ENCODE measurements around the gene C8B.

Gene C8B

DNA sequence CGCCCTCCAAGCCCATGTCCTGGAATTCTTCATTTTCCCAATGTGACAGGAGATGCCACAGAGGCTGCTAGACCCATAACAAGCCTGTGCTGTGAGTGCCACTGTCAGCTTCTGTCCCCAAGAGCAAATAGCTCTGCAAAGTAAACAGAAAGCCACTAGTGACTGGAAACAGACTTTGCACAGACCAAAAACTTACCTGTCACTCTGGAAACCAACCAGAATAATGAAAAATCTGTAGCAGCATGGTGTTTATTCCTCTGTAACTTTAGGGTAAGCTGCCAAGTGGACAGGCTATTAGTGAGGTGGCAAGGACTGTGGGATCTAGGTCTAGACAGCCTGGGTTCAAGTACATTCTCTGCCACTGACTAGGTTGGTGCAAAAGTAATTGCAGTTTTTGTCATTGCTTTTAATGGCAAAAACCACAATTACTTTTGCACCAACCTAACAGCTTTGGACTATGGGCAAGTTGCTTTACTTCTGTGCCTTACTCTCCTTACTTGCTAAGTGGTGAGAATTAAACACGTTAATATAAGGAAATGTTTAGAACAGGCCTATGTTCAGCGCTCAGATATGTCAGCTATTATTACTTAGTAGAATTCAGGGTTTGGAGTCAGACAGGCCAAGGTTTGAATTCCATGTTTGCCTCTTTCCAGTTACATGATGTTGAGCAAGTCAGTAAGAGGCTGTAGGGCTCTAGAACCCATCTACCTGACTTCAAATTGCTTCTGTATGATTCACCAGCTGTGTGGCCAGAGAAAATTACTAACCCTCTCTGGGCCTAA lies at the start of gene C8B:
TSS of gene C8B (minus strand) at position 100 of the 782 bp plus-strand sequence. CDS start at position 33, 67 bp downstream.
- DNase-seq, result no peak

DNA sequence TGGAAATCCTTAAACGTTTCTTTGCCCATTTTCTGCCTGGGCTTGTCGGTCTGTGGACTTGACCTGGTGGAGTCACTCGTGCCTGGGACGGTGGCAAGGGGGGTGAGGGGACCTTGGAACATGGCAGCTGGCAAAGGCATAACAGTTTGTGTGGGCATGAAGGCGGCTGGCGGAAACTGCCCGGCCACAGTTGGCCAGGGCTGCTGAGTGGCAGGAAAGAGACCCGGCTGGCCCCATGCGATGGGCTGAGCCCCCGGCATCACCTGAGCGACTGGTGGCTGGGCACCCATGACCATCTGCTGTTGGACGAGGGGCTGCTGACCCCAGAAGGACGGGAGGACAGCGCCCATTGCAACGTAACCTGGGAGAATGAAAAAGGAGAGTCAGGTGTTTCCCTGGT lies 49.3 kb upstream of the C8B start:
- DNase-seq, result no peak

DNA sequence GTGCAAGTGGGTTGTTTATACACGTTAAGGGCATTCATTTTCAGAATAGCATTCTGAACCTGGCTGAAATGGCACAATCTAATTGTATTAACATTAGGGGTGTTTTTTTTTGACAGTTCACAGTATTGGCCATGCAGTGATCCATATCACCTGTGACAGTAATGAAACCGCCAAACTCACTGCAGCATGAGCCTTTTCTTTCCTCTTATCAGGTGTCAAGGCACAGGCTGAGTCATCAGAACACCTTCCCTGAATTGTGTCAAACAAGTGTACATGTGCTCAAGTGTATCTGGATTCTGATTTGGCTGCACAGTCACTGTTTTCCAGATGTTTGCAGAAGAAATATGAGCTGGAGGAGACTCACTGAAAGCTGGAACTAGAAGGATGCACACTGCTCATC lies 47.7 kb upstream of the C8B start:
- no peak for DNase-seq

DNA sequence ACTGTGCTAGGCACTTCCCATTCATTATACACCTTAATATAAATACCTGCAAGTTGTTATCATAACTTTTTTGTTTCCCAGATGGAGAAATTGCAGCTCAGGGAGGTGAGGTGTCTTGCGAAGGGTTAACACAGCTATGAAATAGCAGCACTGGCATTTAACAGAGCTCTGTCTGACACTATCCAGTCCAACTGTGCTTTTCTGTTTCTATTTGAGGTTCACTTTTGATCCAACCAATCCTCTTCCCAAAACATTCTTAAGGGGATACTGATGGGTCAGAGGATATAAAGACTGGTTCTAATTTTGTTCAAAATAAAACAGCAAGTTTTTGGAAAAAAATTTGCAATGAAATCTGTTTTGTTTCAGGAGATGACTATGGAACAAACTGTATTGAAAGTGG lies 46.5 kb upstream of the C8B start:
- DNase-seq, result no peak

DNA sequence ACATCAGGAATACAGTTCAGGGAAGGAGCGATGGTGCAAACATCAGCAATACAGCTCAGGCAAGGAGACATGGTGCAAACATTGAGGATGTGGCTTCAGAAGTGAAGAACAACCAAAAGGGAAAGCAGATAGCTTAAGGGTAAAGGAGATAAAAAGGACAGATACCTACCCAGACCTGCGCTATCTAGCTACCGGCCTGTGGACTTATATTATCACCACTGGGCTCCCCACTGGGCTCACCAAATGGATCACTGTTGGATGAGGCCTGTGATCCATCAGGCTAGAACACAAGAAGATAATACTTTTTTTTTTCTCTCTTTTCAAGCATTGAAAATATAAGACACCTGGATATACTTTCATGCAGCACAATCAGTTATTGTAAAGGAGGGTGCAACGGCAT lies 44.7 kb upstream of the C8B start:
- DNase-seq, result no peak

DNA sequence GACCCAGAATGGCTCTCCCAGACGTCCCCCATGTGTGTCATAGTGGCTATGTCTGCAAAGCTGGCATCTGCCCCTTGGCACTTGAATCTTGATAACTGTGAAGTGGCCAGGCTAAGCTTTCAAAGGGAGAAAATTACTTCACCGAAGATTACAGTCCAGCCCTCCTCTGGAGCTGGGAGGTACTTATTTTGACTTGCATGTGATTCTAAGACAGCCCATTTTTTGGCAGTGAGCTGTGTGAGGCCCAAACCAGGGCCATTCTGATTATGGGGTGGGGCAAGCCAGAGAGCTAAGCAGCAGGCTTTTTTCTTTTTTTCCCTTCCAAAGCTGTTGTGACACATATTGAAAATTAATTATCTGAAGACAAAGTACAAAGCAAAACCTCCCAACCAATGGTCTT lies 42.1 kb upstream of the C8B start:
- no peak for DNase-seq

DNA sequence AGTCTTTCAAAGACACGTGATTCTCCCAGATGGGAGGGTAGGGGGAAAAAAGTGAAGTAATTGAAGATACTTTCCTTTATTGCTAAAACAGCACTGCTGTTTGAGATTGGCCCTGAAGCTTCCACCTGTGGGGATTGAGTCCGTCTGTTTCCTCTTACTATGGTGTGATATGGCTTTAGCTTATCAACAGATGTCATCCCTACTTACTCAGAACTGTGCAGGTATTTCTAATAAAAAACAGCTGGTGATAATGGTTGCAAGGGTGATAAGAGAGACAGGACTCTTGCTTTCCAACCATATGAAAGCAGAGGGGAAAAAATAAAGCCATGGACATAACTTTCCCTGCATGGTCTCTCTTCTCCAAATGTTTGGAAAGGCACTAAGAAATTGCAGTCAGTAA lies 41.7 kb upstream of the C8B start:
- no peak for DNase-seq

DNA sequence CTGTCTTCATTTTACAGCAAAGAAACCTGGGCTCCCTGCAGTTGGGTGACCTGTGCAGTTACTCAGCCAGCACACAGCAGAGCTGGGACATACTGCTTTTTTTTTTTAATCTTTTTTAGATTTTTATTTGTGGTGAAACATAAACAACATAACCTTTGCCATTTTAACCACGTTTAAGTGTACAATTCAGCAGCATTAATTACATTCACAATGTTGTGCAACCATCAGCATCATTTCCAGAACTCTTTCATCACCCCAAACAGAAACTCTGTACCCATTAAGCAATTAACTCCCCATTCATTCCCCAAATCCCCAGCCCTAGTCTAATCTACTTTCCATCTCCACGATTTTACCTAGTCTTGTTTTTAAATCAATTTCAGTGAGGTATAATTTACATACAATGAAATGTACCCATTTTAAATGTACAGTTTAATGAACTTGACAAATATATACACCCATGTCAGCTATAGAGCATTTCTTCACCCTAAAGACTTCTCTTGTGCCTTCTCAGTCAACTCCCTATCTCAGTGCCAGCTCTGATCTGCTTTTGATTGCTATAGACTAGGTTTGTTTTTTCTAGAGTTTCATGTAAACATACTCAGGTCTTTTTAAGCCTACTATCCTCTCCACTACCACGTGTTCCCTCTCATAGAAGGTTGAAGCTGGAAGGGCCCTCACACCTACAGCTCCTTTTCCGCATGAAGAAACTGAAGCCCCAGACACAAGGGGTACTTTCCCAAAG lies 37.8 kb upstream of the C8B start:
- no peak for DNase-seq

DNA sequence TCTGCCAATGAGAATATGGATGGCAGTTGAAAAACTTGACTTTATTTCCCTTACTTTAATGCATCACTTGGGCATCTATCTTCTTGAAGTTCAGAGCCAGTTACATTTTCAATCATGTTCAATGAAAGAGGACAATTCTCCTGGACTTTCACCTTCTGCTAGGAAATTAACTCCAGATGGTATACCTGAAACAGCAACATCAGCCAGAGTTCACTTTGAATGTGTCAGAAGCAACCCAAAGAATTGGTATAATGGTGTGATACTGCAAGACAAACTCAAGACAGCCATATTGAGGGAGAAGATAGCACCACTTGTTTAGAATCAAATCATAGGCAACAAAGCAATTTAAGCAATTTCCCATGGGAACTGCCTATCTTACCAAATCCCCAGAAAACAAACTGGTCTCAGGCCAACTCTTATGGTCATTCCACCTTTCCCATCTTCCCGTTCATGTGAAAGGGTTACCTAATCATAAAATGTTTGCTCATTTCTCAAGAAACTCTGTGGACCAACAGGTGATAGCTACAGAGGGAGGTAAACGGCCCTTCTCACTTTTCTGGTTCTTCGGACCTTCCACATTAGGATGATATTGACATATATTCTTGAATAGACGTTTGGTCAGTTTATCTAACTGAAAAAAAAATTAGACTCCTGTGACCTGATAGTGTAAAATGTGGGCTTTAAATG lies 29.7 kb upstream of the C8B start:
- no peak for DNase-seq

DNA sequence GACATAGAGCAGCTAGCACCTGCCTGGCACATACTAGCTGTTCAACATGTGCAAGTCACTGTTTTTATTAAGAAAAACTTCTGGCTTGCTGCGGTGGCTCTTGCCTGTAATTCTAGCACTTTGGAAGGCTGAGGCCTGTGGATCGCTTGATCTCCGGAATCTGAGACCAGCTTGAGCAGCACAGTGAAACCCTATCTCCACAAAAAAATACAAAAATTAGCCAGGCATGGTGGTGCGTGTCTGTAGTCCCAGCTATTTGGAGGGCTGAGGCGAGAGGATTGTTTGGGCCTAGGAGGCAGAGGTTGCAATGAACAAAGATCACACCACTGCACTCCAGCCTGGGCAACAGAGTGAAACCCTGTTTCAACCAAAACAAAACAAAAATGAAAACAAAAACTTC lies 27.7 kb upstream of the C8B start:
- DNase-seq, result no peak

DNA sequence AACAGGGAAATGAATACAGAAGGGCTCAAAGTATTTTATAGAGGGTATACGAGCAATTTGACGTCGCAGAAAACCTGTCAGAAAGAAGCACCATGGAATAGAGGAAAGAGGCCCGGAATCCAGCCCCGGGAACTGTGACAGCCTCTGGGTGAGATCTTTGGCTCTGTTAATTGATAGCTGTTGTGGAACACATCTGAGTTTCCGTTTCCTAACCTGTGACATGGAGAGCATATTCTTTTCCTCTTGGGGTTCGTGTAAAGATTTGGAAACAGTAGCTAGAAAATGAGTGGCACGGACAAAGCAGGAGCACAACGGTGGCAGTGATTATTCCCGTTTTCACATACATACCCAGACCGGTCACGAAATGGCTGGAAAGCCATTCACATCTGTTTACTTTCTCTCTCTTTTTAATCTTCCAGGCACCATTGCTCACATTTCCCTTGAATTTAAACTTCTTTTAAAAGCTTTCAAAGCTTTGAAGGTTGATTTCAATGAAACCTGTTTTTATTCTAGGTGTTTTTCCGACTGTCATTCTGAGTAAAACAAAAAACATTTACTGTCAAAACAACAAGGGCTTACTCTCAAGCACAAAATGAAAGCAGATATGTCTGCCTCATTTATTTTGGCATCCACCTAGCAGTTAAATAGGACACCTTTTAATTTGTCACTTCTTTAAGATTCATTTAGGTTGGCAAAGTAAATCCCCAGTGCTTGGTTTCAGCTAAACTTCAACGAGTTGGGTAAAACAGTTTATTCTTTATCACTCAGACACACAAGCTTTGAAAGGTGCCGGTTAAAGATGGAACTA lies 26.7 kb upstream of the C8B start:
- no peak for DNase-seq

DNA sequence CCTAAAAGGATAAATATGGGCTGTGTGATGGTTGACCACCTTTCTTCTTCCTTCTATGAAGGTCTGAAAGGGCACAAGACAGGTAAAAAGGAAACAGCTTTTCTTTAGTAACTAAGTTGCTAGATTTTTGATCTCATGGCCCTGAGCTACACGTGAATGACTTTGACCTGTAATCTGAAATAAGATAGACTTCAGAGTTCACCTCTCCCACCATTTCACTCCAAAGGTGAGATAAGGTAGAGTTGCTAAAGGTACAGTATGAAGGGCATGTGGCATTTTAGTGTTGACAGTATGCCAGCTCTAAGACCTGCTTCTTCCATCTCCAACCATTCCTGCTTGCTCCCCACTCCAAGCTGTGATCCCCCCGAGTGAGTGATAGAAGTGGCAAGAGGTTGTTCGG lies 25.8 kb upstream of the C8B start:
- DNase-seq, result no peak

DNA sequence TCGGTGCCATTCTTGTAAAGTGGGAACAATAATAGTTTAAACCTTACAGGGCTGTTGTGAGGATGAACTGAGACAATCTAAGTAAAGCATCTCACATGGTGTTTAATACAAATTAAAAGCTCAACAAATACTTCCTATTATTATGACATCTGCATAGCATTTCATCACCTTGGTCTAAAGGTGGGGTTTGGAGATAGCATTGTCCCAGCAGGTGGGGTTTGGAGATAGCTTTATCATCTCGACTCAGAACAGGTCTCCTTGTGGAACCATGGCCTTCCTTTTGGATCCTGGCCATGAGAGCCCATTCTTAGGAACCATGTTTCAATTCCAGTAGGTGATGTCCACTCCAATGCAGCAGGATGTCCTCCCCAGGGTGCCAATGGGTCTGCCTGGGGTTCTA lies 20.6 kb upstream of the C8B start:
- DNase-seq, result no peak

DNA sequence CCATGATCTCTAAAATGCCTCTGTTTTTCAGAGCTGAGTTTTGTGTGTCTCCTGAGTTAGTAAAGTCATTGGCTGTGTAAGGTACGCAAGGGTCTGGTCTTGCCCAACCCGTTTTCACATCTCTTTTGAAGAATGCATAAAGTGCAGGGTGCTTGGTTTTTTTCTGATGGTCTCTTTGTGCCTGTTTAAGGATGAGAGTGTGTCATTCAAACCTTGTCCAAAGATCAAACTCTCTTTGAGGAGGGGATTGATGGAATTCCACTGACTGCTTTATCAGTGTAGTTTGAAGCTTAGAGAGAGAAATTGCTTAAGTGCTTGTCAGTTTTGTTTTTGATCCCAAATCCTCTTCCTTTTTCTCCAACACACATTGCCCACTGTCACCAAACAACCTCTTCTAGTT lies 20.0 kb upstream of the C8B start:
- DNase-seq, result no peak

DNA sequence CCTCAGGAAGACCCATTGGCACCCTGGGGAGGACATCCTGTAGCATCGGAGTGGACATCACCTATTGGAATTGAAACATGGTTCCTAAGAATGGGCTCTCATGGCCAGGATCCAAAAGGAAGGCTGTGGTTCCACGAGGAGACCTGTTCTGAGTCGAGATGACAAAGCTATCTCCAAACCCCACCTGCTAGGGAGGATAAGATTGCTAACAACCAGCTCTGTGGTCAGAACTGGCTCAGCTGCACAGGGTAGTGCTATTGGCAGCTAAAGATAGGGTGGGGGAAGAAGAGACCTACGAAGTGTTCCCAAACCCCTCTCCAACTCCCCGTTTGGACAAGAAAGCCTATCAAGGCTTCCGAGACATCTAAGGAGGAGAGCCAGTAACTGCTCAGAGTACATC lies 17.7 kb upstream of the C8B start:
- DNase-seq, result no peak

DNA sequence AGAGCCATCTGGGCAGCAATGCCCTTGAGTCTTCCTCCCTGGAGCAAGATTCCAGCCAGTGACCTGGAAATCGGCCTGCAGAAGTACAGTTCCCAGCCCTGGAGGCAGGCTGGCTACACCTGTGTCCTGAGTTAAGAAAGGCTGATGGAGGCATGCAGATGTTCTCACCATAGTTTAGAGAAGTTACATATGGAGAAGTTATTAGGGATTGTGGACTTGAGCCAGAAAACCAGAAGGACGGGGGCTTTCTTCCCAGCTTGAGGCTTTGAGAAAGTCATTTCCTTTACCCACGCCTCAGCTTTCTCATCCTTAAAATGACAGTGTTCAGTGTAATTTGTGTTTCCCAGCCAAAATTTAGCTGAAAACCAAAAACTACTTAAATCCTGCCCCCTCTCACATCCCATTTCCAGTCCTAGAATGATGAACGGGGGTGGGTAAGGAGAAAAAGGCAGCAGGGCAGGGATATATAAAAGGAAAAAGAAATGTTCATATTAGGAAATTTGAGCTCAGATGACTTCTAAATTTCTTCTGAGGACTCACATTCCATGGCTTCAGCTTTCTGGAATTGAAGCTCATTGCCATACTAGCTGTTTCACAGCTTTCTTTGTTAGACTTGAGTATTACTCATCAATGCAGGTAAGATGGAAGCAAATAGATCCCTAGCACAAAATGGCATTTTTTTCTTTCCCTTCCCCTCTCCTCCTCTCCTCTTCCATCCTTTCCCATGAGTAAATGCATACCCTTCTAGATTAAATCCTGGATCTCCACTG lies 14.4 kb upstream of the C8B start:
- DNase-seq, result no peak

DNA sequence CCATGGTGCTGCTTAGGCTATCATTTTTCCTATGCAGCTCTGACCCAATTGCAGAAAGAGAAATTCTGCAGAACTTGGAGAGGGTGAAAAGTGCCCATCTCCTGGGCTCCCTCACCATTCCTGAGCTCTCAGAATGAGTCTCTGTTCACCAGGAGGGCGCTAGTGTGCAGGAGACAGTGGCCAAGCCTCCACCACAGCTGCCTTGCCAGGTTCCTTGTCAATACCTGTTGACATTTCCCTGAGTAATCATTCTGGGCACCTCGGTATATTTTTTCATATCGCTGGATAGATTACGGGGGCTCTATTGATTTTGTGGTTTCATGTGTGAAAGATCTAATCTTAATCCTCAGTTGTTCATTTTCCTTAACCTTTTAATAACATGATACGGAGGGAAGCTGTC lies 13.0 kb upstream of the C8B start:
- no peak for DNase-seq

DNA sequence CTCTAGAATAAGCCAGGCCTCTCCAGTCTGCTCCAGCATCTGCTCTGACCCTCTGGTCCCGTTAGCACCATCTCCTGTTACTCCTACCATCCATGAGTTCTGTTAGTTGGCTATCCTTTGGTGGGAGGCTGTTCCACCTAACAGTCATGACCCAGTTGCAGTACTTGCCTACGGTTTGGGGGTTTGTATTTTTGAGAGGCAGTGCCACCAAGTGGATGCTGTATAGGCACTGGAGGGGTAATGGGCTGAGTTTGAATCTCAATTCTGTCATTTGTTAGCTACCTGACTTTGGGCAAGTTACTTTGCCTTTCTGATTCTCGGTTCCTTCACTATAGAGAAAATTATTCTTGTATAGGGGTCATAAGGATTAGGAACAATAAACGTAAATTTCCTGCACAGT lies 12.1 kb upstream of the C8B start:
- DNase-seq, result no peak

DNA sequence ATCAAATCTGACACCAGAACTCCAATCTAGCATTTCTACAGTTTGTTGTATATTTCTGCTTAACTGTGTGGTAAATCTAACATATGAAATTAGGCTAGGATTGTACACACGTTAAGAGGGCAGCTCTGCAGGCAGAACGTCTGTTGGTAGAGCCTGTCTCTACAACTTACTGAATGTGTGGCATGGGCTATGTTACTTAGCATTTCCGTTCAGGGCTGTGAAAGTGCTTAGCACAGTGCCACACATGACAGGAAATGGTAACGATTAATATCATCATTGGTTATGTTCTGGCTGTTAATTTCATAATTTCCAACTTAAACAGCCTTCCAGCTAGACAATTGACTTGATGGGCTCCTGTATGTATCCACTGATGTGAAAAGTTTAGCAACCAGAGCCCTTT lies 9.6 kb upstream of the C8B start:
- DNase-seq, result no peak

DNA sequence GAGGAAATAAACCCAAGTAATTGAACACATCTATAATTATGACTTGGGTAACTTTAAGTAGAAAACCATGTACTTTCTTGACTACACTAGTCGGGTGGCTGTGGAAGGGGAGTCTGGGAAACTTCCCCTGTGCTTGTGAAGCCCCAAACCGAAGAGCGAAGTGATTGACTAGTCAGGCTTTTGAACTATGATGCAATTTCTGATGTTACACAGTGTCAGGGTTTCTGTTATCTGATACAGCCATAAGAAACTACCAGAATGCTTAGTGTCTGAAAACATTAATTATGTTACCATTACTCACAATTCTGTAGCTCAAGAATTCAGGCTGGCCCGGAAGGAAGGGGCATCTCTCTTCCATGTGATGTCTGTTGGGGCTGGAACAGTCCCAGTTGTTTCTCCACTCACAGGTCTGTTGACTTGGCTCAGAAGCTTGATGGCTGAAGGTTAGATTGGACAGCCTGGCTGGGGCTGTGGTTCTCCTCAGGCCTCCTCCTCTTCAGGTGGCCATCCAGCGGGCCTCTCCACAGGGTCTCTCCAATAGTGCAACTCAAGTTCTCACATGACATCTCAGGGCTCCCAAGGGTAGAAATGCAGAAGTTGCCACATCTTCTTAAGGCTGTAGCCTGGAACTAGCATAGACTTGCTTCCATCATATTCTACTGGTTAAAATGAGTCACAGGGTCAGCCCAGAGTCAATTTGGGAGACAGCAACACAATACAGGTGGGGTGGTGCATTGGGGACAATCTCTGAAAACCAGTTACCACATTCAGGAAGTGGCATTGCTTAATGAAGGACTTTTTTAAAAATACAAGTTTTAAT lies 8.3 kb upstream of the C8B start:
- DNase-seq, result no peak

DNA sequence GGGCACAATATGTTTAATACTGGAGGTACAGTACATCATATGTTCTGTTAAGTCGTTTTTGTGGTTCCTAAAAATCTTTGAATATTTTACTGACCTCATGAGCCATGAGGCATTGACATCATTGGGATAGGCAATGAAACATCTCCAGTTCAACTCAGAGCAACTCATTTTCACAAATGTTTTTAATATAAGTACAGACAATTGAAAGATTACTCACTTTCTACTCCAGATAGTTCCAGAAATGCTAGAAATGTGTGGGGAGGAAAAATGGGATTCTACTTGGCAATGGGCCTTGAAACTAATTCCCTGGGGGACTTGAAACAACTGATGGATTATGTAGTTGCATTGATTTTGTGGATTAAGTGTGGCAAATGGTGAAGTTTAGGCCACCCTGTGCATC lies 7.2 kb upstream of the C8B start:
- no peak for DNase-seq

DNA sequence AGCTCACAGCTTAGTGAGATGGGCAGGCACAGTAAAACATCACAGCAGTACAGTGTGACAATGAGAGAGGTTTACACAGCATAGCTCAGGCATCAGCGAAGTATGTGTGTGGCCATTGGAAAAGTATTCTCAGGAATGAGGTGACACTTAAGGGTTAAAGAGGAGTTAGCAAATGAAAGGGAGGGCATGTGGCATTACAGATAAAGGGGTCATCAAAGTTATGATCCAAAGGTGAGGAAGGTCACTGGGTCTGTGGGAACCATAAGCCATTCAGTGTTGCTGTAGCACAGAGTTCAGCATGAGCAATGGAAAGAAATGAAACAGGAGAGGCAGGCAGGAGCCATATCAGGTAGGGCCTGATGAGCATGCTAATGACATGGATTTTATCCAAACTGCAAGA lies 4.5 kb upstream of the C8B start:
- DNase-seq, result no peak
